DMS114 treated with DMSO at 0.1 percent for 48 hours (cell line): ENCODE data around the gene SMYD4.
"Not testable (repeated sequence)": the region's sequence is repeated elsewhere in the genome, so short reads cannot be mapped to it uniquely, and the experiment has no call there.

ENCODE experiments used
- DNase-seq: peaks from one replicate; lab custom pipeline; 2025; ENCODE audit not compliant: unreplicated experiment; lab: John Stamatoyannopoulos, UW

Gene SMYD4

DNA sequence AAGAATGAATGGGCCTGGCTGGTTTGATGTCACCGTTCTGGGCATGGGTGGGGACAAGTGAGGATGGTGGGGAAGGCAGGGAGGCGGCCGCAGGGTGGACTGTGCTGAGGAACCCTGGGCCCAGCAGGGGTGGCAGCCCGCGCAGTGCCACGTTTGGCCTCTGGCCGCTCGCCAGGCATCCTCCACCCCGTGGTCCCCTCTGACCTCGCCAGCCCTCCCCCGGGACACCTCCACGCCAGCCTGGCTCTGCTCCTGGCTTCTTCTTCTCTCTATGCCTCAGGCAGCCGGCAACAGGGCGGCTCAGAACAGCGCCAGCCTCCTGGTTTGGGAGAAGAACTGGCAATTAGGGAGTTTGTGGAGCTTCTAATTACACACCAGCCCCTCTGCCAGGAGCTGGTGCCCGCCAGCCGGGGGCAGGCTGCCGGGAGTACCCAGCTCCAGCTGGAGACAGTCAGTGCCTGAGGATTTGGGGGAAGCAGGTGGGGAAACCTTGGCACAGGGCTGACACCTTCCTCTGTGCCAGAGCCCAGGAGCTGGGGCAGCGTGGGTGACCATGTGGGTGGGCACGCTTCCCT is 74.4 kb downstream of the SMYD4 start:
- no peak for DNase-seq

DNA sequence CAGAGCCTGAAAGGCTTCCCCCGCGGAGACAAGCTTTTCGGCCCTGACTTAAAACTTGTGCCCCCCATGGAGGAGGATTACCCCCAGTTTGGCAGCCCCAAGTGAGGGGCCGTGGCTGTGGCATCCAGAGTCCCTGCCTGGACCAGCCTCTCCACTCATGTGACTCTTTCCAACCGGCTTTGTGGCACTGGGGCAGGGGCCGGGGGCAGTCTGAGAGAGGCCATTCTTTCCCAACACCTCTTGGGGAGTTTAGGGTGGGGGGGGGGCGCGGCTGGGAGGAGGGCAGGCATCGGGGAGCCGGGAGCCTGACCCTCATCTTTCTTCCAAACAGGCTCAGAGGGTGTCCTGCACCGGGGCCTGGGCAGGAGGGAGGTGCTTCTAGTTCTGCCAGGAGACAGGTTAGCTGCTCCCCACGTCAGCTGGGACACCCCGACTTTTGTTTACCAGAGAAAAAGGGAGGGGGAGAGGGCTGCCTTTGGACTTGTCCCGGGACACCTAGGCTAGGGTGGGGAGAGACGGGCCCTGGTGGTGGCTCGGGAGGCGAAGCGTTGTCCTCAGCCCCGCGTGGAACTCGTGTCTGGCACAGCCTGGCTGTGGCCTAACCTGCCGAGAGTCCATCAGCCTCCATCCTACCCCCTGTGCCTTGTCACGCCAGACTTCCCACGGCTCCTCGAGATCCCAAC is 75.1 kb downstream of the SMYD4 start:
- DNase-seq: no peak

DNA sequence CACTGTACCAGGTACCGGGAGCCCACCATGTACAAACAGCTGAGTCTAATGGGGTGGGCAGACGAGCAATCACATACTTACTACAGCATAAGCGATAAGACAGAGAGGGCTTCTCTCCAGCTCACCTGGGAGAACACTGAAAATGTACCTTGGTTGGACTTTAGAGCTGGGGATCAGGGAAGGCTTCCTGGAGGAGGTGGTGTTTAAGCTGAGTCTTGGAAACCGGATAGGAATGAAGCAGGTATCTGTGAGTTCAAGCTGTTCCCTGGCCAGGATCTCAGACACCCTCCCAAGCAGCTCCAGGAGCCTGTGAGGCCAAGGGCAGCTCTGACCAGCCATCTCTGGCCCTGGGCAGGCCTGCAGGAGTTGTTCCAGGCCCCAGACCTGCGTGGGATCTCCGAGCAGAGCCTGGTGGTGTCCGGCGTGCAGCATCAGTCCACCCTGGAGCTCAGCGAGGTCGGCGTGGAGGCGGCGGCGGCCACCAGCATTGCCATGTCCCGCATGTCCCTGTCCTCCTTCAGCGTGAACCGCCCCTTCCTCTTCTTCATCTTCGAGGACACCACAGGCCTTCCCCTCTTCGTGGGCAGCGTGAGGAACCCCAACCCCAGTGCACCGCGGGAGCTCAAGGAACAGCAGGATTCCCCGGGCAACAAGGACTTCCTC is 75.8 kb downstream of the SMYD4 start:
- no peak for DNase-seq

DNA sequence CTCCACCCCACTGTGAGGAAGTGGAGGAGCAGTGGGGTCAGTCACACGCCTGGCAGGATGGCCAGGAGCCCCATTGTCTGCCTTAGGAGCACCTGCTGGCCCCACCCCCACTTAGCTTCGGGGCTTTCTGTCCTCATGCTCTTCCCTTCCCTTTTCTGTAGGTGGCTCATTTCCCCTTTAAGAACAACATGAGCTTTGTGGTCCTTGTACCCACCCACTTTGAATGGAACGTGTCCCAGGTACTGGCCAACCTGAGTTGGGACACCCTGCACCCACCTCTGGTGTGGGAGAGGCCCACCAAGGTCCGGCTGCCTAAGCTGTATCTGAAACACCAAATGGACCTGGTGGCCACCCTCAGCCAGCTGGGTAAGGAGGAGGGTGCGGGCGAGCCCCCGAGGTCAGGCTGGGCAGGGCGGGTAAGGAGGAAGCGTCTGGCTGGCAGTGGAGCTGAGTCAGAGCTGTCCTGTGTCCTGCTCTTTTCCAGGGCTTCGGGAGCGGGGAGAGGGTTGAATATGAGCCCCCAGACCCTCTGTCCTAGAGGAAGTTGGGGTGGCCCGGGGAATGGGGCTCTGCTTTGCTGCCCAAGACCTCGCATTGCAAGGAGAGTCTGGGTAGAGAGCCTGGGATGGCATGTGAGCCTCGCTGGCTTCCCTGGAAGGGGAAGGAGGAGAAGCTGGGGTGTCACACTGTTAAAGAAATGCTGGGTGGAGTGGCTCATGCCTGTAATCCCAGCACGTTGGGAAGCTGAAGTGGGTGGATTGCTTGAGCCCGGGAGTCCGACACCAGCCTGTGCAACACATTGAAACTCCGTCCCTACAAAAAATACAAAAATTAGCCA is 77.1 kb downstream of the SMYD4 start:
- no peak for DNase-seq

DNA sequence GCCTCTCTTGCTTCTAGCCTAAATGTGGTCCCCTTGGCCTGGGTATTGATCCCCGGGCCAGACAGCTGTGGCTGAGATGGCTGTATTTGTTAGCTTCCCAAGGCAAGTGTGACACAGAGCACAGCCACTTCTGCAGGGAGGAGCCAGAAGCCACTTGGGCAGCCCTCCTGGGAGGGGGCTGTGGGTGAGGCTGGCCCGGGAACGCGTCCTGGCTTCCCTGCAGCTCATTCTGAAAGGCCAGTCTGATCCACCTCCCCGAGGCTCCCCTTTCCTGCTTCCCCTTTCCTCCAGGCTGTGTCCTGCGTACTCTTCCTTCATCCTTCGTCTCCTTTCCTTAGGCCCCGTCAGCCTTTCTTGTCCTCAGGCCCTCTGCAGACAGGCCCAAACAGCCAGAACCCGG is 79.1 kb downstream of the SMYD4 start:
- DNase-seq: no peak

DNA sequence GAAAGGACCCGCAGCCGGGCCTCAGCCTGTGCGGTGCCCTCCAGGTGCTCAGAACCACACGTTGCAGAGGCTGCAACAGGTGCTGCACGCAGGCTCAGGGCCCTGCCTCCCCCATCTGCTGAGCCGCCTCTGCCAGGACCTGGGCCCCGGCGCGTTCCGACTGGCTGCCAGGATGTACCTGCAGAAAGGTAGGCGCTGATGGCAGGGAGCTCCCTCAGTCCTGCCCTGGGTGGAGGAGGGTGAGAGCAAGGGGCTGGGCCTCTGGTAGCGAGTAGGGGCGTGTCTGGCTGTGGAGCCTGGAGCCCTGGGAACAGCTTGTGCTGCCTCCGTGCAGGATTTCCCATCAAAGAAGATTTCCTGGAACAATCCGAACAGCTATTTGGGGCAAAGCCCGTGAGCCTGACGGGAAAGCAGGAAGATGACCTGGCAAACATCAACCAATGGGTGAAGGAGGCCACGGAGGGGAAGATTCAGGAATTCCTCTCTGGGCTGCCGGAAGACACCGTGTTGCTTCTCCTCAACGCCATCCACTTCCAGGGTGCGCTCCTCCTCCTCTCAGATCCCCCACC is 82.6 kb downstream of the SMYD4 start:
- DNase-seq: no peak

DNA sequence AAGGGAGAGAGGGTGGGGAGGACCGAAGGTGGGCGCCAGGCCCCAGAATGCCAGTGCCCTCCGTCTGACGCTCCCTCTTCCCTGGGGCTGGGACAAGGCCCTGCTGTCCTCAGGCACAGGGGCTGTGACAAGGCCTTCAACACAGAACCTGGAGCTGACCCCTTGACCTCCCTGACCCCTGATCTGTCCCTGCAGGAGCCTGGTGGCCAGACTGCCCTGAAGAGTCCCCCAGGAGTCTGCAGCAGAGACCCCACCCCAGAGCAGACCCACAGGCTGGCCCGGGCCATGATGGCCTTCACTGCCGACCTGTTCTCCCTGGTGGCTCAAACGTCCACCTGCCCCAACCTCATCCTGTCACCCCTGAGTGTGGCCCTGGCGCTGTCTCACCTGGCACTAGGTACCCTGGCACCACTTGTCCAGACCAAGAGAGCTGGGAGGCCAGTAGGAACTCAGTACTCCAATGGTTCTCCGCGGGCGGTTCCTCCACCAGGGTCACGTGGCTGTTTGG is 84.1 kb downstream of the SMYD4 start:
- DNase-seq: no peak

DNA sequence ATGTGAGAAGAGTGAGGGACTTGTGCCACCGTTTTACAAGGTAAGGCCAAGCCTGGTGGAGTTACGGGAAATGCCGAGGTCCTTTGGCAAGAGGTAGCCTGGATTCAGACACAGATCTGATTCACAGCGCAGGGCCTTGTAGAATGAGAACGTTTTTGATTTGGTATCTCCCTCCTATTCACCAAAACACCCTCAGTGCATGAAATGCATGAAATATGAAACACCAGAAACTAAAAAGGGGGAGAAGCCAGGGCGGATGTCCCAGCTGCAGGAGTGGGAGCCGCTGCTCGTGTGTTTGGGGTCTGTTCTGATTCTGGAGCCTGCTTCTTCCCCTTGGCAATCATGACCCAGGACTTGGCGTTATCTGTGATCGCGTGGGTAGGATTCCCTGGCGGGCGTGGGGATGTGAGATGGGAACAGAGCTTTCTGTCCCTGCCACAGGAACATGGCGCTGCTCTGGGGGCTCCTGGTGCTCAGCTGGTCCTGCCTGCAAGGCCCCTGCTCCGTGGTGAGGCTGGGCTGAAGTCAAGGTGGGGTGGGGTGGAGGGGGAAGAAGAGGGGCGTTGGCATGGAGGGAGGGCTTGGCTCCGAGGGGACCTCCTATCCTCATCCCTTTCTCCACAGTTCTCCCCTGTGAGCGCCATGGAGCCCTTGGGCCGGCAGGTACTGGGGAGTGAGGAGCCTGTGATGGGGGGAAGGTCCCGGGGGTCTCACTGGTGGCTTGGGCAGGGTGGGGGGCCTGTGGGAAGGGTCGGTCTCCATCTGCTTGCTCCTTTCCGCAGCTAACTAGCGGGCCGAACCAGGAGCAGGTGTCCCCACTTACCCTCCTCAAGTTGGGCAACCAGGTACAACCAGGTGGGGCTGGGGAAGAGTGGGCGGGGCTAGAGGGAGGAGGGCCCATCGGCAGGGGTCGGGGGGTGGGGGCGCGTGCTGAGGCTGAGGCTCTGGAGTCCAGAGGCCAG is 84.9 kb downstream of the SMYD4 start:
- no peak for DNase-seq

DNA sequence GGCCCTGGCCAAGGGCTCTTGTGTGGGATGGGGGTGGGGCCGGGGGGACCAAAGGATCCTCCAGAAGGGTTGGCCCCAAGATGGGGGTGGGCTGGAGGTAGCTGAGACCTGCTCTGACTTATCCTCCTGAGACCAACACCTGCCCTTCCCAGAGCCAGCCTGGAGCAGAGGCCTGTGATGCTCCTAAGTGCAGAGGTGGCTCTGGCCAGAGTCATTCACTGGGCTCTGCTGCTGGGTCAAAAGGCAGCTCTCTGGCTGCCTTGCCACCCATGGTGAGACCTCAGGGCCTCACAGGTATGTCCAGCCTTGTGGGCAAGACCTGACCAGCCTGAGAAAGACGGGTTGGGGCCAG is 86.6 kb downstream of the SMYD4 start:
- DNase-seq: no peak

DNA sequence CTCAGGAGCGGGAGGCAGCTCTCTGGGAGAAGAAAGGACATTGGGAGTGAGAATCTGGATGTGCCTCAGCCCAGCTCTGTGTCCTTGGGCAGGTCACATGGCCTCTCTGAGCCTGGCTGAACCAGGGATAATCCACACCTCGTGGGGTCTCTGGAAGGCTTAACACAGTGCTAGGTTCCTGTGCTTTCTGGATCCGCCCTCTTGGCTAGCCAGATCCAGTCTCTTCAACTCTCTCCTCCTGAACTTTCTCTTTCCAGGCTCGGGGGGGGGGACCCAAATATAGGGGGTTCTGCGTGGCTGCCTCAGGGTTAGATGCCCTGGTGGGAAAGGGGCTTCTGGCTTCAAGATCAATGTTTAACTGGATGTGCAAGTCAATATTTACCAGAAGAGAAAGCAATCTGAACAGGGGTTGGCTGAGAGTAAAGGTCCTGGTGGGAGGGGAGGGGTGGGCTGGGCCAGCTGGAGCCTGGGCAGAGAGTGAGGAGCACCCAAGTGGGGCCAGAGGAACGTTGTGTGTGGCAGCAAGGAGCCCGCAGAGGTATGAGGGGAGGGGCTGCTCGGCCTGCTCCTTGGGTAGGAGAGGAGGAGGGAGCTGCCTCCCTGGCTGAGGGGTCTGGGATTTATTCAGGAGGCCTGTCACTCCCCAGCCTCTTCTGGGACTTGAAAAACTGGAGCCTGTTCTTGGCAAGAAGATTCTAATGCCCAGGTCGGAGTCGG is 87.2 kb downstream of the SMYD4 start, which contains the start of gene SERPINF2:
Gene SERPINF2, plus strand, starts transcription at position 501 of the 717 bp plus-strand sequence. CDS start 2,125 bp downstream, outside the sequence.
- DNase-seq: no peak

DNA sequence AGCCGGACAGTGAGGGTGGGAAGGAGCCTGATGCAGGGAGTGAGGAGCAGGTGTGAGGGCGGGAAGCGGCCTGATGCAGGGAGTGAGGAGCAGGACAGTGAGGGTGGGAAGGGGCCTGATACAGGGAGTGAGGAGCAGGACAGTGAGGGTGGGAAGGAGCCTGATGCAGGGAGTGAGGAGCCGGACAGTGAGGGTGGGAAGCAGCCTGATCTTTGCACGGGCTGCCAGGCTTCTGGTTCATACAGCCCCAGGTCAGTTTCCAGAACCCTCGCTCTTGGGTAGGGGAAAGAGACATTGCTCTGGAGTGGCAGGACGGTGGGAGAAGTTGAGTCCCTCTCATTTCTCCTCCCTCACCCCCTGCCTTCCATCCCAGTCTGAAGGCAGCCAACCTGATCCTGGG is 87.8 kb downstream of the SMYD4 start:
- not testable (repeated sequence) for DNase-seq

DNA sequence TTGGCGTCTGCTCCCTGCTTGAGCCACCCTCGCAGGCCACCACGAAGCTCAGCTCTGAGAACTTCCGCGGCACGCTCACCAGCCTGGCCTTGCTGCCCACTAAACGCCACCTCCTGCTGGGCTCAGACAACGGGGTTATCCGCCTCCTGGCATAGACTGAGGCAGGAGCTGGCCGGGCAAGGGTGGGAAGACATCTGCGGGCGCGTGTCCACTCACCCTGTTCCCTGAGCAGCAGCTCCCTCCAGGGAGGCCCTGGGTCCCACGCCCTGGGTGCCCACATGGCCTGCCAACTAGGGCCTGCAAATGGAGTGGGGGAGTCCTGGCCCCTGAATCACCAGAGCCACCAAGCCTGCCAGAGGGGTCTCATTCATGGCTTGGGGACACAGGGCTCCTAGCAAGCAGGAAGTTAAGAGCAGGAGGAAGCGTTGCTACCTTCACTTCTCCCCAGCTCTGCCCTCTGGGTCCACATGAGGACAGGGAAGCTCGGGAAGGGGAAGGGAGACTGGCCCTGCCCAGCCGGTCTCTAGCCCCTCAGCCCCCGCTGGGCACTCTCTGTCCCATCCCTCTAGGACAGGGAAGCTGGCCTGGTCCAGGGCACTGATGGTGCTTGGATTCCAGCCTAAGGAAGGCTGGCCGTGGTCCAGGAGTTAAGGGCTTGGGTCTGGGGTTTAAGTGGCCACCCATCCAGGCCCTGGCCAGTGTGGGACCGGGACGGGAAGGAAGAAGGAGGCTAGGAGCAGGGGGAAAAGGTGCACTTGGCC is 92.0 kb downstream of the SMYD4 start:
- DNase-seq: no peak

DNA sequence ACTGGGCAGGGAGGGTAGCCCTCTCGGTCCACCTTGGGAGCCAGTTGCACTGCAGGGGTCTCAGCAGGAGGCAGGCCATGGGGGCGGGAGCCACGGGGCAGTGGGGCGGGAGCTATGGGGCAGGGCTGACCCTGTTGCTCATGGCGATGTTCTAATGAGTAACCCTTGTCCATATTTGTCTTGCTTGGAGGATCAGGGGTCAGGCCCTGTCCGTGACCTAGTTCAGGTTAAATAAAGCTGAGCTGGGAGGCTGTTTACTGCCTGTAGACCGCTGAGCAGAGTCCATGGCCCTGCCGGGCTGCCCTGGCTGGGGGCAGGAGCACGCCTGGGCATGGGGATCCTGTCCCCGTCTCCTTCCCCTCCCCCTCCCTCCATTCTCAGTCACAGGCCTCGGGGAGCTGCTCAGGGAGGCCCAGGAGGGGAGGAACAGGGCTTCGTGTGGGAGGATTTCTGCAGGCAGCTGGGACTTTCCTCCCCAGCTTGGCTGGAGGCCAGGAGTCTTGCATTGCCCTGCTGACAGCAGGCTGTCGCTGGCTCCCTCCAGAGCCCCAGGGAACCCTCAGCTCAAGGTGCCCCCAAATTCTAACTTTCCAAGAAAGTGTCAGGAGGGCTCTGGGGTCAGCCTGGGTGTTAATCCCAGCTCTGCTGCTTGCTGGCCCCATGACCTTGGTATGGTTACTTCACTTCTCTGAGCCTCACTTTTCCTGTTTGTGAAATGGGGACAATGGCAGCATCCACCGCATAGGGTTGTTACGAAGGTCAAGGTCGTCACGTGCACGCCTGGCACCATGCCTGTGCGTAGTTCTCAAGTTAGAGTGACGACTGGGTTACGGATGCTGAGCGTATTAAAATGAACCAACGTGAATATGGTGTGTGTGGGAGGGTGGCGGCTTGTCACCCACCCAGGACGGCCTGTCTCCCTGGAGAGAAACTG is 93.1 kb downstream of the SMYD4 start:
- DNase-seq: no peak

DNA sequence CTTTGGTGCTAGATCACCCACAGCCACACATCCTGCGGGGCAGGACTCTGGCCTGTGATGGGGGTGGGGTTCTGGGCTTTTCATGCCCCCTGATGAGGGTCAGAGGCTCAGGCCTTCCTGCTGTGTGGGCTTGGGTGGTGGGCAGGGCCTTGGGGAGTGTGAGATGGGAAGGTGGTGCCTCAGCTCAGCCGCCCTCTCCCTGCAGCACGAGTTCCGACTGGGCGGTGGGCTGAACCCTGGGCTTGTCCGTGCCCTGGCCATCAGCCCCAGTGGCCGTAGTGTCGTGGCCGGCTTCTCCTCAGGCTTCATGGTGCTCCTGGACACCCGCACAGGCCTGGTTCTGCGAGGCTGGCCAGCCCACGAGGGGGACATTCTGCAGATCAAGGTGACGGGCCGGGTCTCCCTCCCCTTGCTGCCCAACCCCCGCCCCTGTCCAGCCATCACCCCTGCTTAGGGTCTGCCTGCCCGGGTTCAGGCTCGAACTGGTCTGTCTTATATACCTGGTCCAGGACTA is 93.8 kb downstream of the SMYD4 start:
- no peak for DNase-seq

DNA sequence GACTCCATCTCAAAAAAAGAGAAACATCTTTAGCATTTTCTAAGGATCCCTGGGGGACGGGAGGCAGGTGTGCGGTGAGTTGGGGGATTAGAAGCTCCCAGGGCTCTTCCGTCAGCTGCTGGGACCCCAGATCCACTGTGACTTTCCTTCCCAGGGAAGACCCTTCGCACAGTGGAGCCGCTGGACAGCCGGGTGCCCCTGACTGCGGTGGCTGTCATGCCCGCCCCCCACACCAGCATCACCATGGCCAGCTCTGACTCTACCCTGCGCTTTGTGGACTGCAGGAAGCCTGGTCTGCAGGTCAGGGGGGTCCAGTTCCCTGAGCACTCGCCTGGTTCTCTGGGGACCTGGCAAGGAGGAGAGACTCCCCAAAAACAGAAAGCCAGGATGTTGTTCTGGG is 94.3 kb downstream of the SMYD4 start:
- no peak for DNase-seq

DNA sequence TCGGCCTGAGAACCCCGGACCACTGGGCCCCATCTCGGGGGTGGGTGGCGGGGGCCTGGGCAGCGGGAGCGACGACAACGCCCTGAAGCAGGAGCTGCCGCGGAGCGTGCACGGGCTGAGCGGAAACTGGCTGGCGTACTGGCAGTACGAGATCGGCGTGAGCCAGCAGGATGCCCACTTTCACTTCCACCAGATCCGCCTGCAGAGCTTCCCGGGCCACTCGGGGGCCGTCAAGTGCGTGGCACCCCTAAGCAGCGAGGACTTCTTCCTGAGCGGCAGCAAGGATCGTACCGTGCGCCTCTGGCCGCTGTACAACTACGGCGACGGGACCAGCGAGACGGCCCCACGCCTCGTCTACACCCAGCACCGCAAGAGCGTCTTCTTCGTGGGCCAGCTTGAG is 95.9 kb downstream of the SMYD4 start:
- DNase-seq: no peak

DNA sequence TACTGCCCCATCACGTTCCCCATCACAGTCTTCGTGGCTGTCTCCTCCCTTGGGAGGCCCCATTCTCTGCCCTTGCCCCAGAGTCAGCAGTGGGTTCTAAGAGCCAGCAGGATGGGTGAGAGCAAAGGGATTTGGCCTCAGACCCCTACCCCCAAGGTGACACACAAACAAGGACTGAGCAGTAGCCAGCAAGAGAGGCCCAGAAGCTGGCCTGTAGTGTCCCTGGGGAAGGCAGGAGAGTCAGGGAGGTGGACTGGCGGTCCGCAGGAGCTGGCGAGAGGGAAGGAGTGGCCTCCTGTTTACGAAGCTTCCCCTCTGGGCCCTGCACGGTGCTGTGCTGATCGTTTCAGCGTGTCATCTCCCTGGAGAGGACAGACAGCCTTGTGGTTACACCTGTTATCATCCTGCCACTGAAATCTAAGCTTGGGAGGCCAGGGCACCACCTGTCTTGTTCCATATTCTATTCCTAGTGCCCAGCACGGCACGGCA is 96.8 kb downstream of the SMYD4 start:
- DNase-seq: no peak
